AG04449 (cell line): Measurements from ENCODE around the gene ATG16L2.

ENCODE experiments used
- CTCF ChIA-PET: fragments of 350-600 bp; formaldehyde crosslinking; extraction: SDS; loops from one replicate; lab custom pipeline; 2021; ENCODE audit warnings: antibody characterized with exemption; lab: Yijun Ruan, JAX
- POLR2A ChIA-PET: fragments of 400-600, 350-600 bp; formaldehyde crosslinking; extraction: SDS; loops from one replicate; lab custom pipeline; 2020; ENCODE audit warnings: antibody characterized with exemption, inconsistent platforms; lab: Yijun Ruan, JAX
- DNase-seq: peaks from one replicate; pipeline ENCODE4 v3.0.0-alpha.2; 2010; ENCODE audit warnings: low read depth, low spot score
- H3K4me3 ChIP-seq: 2 replicates; pipeline ENCODE4 v1.5.1; 2011; ENCODE audit warnings: low read depth, mild to moderate bottlenecking, control low read depth, low read length
- TF ChIP-seq, protein P1 (sequence below): IDR thresholded peaks from one replicate; pipeline ENCODE4 v1.5.1; 2011; ENCODE audit warnings: mild to moderate bottlenecking, moderate library complexity, low read length, control low read depth, inconsistent platforms; ENCODE audit not compliant: insufficient read depth; ENCODE audit errors: missing control alignments

Gene ATG16L2, protein sequence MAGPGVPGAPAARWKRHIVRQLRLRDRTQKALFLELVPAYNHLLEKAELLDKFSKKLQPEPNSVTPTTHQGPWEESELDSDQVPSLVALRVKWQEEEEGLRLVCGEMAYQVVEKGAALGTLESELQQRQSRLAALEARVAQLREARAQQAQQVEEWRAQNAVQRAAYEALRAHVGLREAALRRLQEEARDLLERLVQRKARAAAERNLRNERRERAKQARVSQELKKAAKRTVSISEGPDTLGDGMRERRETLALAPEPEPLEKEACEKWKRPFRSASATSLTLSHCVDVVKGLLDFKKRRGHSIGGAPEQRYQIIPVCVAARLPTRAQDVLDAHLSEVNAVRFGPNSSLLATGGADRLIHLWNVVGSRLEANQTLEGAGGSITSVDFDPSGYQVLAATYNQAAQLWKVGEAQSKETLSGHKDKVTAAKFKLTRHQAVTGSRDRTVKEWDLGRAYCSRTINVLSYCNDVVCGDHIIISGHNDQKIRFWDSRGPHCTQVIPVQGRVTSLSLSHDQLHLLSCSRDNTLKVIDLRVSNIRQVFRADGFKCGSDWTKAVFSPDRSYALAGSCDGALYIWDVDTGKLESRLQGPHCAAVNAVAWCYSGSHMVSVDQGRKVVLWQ

DNA sequence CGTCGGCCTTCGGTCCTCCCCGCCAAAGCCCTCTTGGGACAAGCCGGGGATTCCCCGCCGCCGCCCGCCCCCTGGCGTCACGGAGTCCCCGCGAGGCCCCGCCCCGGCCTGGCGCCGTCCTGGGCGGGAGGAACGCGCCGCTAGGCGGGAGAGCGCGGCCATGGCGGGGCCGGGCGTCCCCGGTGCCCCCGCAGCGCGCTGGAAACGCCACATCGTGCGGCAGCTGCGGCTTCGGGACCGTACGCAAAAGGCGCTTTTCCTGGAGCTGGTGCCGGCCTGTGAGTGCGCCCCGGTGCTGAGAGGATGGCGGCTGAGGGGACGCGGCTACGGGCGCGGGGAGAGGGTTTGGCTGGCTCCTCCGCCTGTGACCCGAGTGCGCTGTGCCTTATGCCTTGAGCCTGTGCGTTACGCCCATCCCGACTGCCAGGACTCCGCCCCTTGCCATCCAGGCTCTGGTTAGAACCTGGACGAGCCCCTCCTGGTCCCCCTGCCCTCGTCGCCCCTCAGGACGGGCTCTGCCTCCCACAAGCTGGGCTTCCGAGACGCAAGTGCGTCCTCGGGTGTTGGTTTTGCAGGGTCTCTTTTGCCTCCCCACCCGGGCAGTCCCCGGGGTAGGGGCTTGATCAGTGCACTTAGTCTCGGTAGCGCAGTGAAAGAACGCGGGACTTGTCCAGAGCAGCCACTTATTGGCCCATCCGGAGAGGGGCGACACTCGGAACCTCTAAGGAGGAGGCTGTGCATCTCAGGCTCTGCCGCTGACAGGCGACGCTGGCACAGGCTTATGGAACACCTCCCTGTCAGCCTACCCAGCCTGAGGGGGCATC lies at the start of gene ATG16L2:
TSS of gene ATG16L2 (plus strand) at position 126 of the 824 bp plus-strand sequence. CDS start at position 161, 35 bp downstream.
- TF ChIP-seq, protein P1, sequence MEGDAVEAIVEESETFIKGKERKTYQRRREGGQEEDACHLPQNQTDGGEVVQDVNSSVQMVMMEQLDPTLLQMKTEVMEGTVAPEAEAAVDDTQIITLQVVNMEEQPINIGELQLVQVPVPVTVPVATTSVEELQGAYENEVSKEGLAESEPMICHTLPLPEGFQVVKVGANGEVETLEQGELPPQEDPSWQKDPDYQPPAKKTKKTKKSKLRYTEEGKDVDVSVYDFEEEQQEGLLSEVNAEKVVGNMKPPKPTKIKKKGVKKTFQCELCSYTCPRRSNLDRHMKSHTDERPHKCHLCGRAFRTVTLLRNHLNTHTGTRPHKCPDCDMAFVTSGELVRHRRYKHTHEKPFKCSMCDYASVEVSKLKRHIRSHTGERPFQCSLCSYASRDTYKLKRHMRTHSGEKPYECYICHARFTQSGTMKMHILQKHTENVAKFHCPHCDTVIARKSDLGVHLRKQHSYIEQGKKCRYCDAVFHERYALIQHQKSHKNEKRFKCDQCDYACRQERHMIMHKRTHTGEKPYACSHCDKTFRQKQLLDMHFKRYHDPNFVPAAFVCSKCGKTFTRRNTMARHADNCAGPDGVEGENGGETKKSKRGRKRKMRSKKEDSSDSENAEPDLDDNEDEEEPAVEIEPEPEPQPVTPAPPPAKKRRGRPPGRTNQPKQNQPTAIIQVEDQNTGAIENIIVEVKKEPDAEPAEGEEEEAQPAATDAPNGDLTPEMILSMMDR = peak; percentile 21
- ChIA-PET POLR2A (interaction anchor here (1.0 kb wide), 1 partner anchor 95 kb away, joined by 3 read pairs; no protein-coding TSS in a partner anchor), CTCF (interaction anchor here (1.0 to 9.6 kb wide), 6 partner anchors 21 to 372 kb away, joined by 3 to 128 read pairs (median 8); partner anchors contain the start of gene STARD10)
- DNase-seq = no peak
- peak within 1 kb of the TSS; percentile 91 for H3K4me3 ChIP-seq

DNA sequence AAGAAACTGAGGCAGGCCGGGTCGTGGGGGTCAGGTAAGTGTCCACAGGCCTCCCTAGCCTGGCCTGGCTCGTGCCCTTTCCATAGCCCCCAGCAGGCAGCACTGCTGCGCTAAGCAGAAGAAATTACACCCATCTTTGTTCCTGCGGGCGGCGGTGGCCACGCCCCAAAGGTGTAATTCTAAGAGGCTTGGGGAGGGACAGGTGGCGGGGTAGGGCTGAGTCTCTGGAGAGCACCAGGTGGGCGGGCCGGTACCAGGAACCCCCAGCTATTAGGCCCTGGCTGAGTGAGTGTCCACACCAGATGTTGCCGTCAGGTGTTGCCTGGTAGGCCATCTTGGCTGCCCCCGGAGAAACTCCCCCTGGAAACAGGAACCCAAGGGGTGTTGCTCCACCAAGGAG lies 49.7 kb upstream of the ATG16L2 start:
- H3K4me3 ChIP-seq = no peak overlapping the region
- no peak for DNase-seq
- ChIA-PET POLR2A (no interaction called here), CTCF (interaction anchor here (1.8 kb wide), 1 partner anchor 39 kb away, joined by 5 read pairs; no protein-coding TSS in a partner anchor)
- TF ChIP-seq, protein P1 = no peak

DNA sequence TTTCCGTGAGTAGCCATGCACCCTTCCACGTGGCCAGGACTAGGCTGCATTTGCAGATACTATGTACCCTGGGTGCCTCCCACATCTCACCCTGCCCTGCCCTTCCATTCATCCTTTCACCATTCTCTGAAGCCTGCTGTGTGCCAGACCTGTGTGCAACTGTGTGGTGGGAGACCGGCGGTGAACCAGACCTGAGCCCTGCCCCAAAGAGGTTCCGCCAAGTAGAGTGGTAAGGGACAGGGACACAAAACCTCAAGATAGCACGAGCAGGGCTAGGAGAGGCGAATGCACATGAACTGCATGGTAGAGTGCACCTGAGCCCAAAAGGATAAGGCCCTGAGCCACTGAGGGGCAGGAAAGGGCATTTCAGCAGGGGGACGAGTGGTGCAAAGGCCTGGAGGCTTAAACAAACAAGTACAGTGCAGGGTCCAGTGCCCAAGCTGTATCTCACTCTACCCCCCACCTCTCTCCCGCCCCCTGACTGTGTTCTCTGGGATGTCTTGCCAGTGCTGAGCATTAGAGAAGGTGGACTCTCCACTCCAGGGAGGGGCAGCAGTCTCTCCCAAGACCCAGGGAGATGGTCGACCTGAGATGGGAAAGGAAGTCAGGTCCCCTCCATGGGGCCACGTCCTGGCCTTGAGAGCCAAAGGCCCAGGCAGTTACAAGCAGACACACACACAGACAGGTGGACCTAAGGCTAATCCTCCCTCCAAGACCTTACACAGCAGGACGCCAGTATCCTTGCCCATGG lies 47.9 kb upstream of the ATG16L2 start:
- TF ChIP-seq, protein P1 = no peak
- ChIA-PET CTCF (interaction anchor here (1.3 to 1.8 kb wide), 2 partner anchors 28 to 41 kb away, joined by 4 to 5 read pairs; partner anchors contain the start of gene STARD10), POLR2A (no interaction called here)
- no peak overlapping the region for H3K4me3 ChIP-seq
- no peak for DNase-seq

DNA sequence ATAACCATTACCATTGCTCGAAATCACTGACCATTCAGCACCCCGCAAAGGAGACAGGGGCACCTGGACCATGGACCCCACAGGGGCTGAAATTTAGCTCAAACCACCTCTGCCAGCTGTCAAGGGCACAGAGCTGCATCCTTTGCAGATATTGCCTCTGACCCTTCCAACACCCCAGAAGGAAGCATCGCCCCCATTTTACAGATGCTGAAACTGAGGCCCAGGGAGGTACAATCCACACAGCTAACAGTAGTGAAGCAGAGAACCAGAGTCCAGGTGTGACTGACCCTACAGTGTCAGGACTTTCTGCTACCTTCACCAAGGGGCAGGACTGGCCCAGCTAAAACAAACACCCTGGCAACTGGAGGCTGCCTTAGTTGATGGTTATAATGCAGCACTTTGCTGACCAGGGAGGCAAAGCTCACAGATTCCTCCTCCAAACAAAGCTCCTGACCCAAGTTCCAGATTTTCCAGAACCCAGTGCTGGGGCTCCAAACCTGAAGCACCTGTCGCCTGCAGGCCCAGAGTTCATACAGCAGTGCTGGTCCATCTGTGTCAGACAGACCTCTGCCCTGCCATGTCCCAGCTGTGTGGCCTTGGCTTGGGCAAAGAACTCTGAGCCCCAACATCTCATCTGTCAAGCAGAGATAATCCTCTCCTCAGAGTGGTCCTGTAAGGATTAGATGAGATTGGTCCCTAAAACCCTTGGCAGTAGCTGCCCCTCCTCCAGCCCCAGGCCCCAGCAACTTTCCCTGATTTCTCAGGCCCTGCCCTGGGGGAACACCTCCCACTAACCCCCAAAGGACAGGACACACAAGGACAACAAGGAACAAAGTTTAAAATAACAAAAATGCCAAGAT lies 46.8 kb upstream of the ATG16L2 start:
- ChIA-PET CTCF (interaction anchor here (0.6 to 1.2 kb wide), 2 partner anchors 8 to 43 kb away, joined by 3 to 4 read pairs; no protein-coding TSS in a partner anchor), POLR2A (no interaction called here)
- no peak overlapping the region for H3K4me3 ChIP-seq
- TF ChIP-seq, protein P1 = no peak
- DNase-seq = no peak

DNA sequence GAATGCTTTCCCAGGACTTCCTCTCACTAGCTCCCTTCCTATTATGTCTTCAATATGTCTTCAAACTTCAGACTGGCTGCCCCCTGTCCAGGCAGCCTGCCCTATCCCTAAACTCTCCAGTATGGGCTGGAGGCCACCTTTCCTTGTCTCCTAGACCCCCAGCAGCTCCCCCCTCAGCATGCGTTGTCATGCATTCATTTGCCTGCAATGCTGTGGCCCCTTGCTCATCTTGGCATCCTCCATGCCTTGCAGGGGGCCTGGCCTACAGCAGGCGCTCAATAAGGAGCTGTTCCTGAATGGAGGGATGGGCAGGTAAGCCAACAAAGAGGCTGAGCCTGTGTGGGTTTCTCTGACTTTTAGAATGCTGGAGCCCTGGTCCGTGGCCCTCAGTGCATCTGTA lies 45.6 kb upstream of the ATG16L2 start:
- TF ChIP-seq, protein P1 = no peak
- POLR2A ChIA-PET = no interaction called here
- CTCF ChIA-PET = interaction anchor here (1.2 kb wide), 1 partner anchor 44 kb away, joined by 4 read pairs; no protein-coding TSS in a partner anchor
- DNase-seq = no peak
- H3K4me3 ChIP-seq = no peak overlapping the region
